SJCRH30 (cell line): ENCODE measurements around the gene CHCHD6. TPM values are rescaled to one million over a fixed set of nuclear protein-coding genes. Genes with fewer than 3 reads are reported as not detected.

Experiments
- DNase-seq, 2 experiments: peaks; one replicate each; pipeline ENCODE4 v3.0.0-alpha.2; 2015 to 2020
- H3K27ac ChIP-seq: fragments of 250-450 bp; sonication (Bioruptor Pico); 2 replicates; pipeline ENCODE4 v1.5.1; 2020; ENCODE audit warnings: mild to moderate bottlenecking, moderate library complexity
- H3K27me3 ChIP-seq: fragments of 250-450 bp; sonication (Bioruptor Pico); 2 replicates; pipeline ENCODE4 v1.5.1; 2020; ENCODE audit warnings: mild to moderate bottlenecking, moderate library complexity
- H3K36me3 ChIP-seq: fragments of 250-450 bp; sonication (Bioruptor Pico); 2 replicates; pipeline ENCODE4 v1.5.1; 2020; ENCODE audit warnings: mild to moderate bottlenecking, moderate library complexity
- H3K4me1 ChIP-seq: fragments of 250-450 bp; sonication (Bioruptor Pico); 2 replicates; pipeline ENCODE4 v1.5.1; 2020; ENCODE audit warnings: mild to moderate bottlenecking, moderate library complexity
- H3K4me3 ChIP-seq: fragments of 250-450 bp; sonication (Bioruptor Pico); 2 replicates; pipeline ENCODE4 v1.5.1; 2020; ENCODE audit warnings: mild to moderate bottlenecking, moderate library complexity
- H3K9me3 ChIP-seq: fragments of 250-450 bp; sonication (Bioruptor Pico); replicated peaks from 2 replicates; pipeline ENCODE4 v1.5.1; 2020; ENCODE audit warnings: mild to moderate bottlenecking, moderate library complexity
- total RNA-seq: library from RNA; depleted of rRNA; stranded (reverse); fragments of >200 nt; shearing (Covaris generic); gene quantifications from 2 replicates; pipeline ENCODE4 v1.2.3, GENCODE V29; 2014

CHCHD6 gene
- total RNA-seq, 1 experiment from 2014 or later: 24.2 TPM

DNA sequence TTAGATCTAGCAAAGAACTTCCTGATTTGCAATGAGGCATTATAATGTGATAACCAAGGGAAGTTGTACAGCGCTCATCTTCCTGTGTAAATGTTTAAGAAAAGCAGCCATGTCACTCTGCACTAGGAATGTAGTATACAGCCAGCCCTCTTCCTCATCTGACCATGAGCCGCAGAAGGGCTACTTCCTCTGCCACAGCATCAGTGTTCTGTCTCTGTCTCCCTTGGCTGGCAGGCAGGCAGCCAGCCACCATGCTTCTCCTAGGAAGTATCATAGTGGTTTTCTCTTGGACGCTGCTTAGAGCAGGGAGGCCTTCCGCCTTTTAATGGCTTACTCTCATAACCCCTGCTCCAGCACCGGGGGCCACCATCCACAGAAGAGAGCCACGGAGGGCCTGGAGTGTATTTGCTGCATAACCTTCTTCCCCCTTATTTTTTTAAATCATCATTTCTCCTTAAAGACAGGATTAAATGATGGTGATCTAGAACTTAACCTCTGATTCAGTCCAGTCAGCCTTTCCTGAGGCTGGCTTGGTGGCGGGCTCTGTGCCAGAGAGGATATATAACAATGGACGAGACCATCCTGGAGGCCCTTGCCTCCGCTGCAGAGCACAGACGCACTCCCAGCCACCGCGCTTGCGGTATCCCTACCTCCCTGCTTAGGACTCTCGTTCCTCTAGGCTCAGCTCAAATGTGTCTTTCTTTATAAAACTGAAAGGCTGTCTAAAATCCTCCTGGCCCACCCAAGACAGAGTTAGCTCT is 221.6 kb downstream of the CHCHD6 start:
- H3K4me3 ChIP-seq: no peak overlapping the region
- no peaks in the 10 kb centered on the region for H3K27me3 ChIP-seq
- no peaks in the 10 kb centered on the region for H3K9me3 ChIP-seq
- peaks cover 8% of the 10 kb centered on the region for H3K4me1 ChIP-seq
- no peaks in the 10 kb centered on the region for H3K36me3 ChIP-seq
- DNase-seq: no peak
- no peak overlapping the region for H3K27ac ChIP-seq

GRCh38 chr3:126926684-126927400 is 222.8 kb downstream of the CHCHD6 start:
- Histone ChIP-seq H3K36me3 (no peaks in the 10 kb centered on the region), H3K27me3 (no peaks in the 10 kb centered on the region), H3K9me3 (no peaks in the 10 kb centered on the region), H3K4me3 (no peak overlapping the region), H3K4me1 (peaks cover 8% of the 10 kb centered on the region), H3K27ac (no peak overlapping the region)
- no peak for DNase-seq

DNA sequence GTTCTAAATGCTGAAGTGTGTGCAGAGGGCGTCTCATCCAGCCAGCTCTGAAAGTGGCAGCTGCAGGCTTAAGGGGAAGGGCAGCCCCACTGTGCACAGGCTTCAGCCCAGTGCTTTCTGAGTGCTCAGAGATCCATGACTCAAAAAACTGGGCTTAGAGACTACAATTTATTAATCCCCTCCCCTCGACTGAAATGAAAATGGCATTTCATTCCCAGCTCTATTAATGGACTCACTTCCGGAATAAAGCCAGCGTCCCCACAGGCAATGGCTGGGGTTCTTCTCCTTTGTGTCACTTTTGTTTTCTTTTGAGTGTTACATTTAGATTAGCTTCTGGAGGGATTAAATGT is 223.3 kb downstream of the CHCHD6 start:
- Histone ChIP-seq H3K36me3 (no peaks in the 10 kb centered on the region), H3K4me1 (peaks cover 8% of the 10 kb centered on the region), H3K27ac (no peak overlapping the region), H3K9me3 (no peaks in the 10 kb centered on the region), H3K27me3 (no peaks in the 10 kb centered on the region), H3K4me3 (no peak overlapping the region)
- DNase-seq: peak in 1 of 2 experiments; percentile 41

GRCh38 chr3:126927846-126928245 is 223.8 kb downstream of the CHCHD6 start:
- Histone ChIP-seq H3K4me1 (peaks cover 8% of the 10 kb centered on the region), H3K9me3 (no peaks in the 10 kb centered on the region), H3K27me3 (no peaks in the 10 kb centered on the region), H3K4me3 (no peak overlapping the region), H3K36me3 (no peaks in the 10 kb centered on the region), H3K27ac (no peak overlapping the region)
- no peak for DNase-seq

GRCh38 chr3:126928921-126929474 is 225.0 kb downstream of the CHCHD6 start:
- no peak overlapping the region for H3K27ac ChIP-seq
- no peaks in the 10 kb centered on the region for H3K27me3 ChIP-seq
- no peak overlapping the region for H3K4me3 ChIP-seq
- no peak for DNase-seq
- no peaks in the 10 kb centered on the region for H3K36me3 ChIP-seq
- no peaks in the 10 kb centered on the region for H3K9me3 ChIP-seq
- peaks cover 8% of the 10 kb centered on the region for H3K4me1 ChIP-seq

DNA sequence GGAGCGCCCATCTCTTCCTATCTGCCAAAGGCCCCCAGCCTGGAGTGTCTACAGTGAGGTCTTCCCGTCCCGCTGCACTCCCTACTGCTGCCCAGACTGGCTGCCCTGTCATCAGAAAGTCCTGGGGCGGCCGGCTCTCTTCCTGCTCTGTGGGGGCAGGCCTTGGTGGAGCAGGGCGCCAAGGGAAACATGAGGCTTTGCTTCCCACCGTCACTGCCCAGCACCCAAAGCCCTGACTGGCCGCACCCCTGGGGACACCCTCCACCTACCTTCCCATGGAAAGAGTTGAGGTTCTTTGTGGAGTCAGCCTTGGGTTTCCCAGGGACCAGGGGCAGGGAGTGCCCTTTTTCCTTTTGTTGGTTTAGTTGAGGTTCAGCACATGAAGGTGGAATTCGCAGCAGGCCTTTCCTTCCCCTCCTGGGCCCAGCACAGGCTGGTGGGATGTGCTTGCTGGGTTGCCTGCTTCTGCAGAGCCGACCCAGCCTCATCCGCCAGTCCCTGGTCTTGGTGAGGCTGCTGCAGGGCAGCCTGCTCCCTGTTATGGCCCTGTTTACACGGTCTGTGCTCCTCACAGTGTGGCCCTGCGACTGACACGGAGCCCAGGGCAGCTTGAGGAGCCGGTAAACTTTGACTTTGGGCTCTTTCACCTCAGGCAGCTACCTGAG is 227.0 kb downstream of the CHCHD6 start:
- peaks cover 8% of the 10 kb centered on the region for H3K4me1 ChIP-seq
- H3K4me3 ChIP-seq: no peak overlapping the region
- DNase-seq: no peak
- H3K36me3 ChIP-seq: no peaks in the 10 kb centered on the region
- no peaks in the 10 kb centered on the region for H3K27me3 ChIP-seq
- no peak overlapping the region for H3K27ac ChIP-seq
- H3K9me3 ChIP-seq: no peaks in the 10 kb centered on the region

GRCh38 chr3:126931806-126932187 is 227.8 kb downstream of the CHCHD6 start:
- H3K36me3 ChIP-seq: no peaks in the 10 kb centered on the region
- H3K9me3 ChIP-seq: no peaks in the 10 kb centered on the region
- H3K4me1 ChIP-seq: peaks cover 8% of the 10 kb centered on the region
- no peak overlapping the region for H3K4me3 ChIP-seq
- no peaks in the 10 kb centered on the region for H3K27me3 ChIP-seq
- H3K27ac ChIP-seq: no peak overlapping the region
- DNase-seq: no peak

- Histone ChIP-seq H3K4me3 (no peak overlapping the region), H3K9me3 (no peaks in the 10 kb centered on the region), H3K27me3 (no peaks in the 10 kb centered on the region), H3K36me3 (no peaks in the 10 kb centered on the region), H3K4me1 (peaks cover 4% of the 10 kb centered on the region), H3K27ac (no peak overlapping the region)
- no peak for DNase-seq
Observed at GRCh38 chr3:126932188-126932931, 228.3 kb downstream of the CHCHD6 start.

DNA sequence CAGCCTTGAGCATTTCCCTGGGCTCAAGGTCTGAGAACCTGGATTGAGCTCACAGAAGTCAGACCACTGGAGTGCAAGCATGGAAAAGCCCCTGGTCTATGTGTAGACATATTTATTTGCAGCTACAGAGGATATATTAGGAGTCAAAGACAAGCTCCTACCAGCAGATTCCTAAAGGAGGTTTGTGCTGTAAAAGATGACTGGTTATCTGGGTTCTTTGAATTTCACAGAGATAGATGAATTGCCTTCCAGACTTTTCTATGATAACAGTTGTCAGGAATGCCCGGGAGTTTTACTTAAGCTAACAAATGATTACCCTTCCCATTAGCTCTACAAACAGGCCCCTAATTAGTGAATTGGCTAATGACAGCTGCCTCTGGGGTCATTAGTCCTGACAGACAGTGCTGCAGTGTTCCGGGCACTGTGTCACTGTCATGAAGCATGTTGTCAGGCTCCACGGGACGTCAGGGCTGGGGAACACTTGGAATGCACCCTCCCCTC is 230.0 kb downstream of the CHCHD6 start:
- no peaks in the 10 kb centered on the region for H3K9me3 ChIP-seq
- DNase-seq: no peak
- H3K27me3 ChIP-seq: no peaks in the 10 kb centered on the region
- no peaks in the 10 kb centered on the region for H3K36me3 ChIP-seq
- no peak overlapping the region for H3K4me3 ChIP-seq
- H3K27ac ChIP-seq: no peak overlapping the region
- H3K4me1 ChIP-seq: no peaks in the 10 kb centered on the region

DNA sequence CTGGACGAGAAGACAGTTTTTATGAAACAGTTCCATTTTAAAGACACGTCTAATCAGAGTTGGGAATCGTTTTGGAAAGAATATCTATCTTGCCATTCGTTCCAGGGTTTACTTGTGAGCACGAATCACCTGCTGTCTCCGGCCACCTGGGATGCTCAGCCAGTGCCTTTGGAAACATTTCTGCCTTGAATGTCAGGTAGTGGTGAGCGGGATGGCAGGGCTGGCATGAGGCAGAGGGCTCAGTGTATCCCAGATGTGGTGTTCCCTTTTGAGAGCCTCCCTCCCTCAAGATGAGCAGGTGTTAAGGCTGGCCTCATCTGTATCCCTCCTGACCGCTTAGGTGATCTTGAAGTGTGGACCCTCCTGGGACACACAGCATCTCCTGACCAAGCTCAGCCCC is 231.0 kb downstream of the CHCHD6 start:
- DNase-seq: no peak
- H3K9me3 ChIP-seq: no peaks in the 10 kb centered on the region
- no peak overlapping the region for H3K4me3 ChIP-seq
- no peaks in the 10 kb centered on the region for H3K27me3 ChIP-seq
- no peaks in the 10 kb centered on the region for H3K36me3 ChIP-seq
- H3K27ac ChIP-seq: no peak overlapping the region
- no peaks in the 10 kb centered on the region for H3K4me1 ChIP-seq

GRCh38 chr3:126935756-126936509 is 231.9 kb downstream of the CHCHD6 start:
- H3K4me1 ChIP-seq: no peaks in the 10 kb centered on the region
- no peaks in the 10 kb centered on the region for H3K36me3 ChIP-seq
- no peak overlapping the region for H3K4me3 ChIP-seq
- H3K27me3 ChIP-seq: no peaks in the 10 kb centered on the region
- H3K9me3 ChIP-seq: no peaks in the 10 kb centered on the region
- no peak for DNase-seq
- no peak overlapping the region for H3K27ac ChIP-seq

GRCh38 chr3:126936853-126937425 is 232.9 kb downstream of the CHCHD6 start:
- H3K4me1 ChIP-seq: no peaks in the 10 kb centered on the region
- H3K27me3 ChIP-seq: no peaks in the 10 kb centered on the region
- no peak overlapping the region for H3K27ac ChIP-seq
- no peak overlapping the region for H3K4me3 ChIP-seq
- H3K9me3 ChIP-seq: no peaks in the 10 kb centered on the region
- no peaks in the 10 kb centered on the region for H3K36me3 ChIP-seq
- DNase-seq: no peak

DNA sequence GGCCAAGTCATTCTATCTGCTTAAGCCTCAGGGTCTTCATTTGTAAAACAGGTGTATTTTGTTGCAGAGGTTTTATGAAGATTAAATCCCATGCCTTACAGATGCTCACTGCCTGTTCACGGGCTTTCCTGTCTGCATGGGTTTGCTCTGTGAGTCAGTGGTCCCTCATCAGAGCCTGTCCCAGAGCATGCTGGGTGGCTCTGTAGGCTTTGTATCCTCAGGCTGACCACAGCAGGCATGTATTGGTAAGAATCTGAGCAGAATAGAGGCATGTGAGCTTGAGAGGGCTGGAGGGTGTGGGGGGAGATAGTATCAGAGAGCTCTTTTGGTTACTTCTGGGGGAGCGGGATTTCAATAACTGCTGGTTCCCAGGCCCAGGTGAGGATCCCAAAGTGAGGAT is 233.5 kb downstream of the CHCHD6 start:
- H3K9me3 ChIP-seq: no peaks in the 10 kb centered on the region
- H3K27ac ChIP-seq: no peak overlapping the region
- H3K4me1 ChIP-seq: no peaks in the 10 kb centered on the region
- DNase-seq: no peak
- H3K27me3 ChIP-seq: no peaks in the 10 kb centered on the region
- H3K4me3 ChIP-seq: no peak overlapping the region
- H3K36me3 ChIP-seq: no peaks in the 10 kb centered on the region

- DNase-seq: no peak
- no peak overlapping the region for H3K4me3 ChIP-seq
- H3K4me1 ChIP-seq: no peaks in the 10 kb centered on the region
Observed at GRCh38 chr3:126937973-126938372, 233.9 kb downstream of the CHCHD6 start.

More at GRCh38 chr3:126937973-126938372, 233.9 kb downstream of the CHCHD6 start:
- H3K36me3 ChIP-seq: no peaks in the 10 kb centered on the region
- H3K9me3 ChIP-seq: no peaks in the 10 kb centered on the region
- no peaks in the 10 kb centered on the region for H3K27me3 ChIP-seq
- no peak overlapping the region for H3K27ac ChIP-seq
